HG03460 (cell line): ENCODE measurements around the gene RBM44.
"Not testable (repeated sequence)": the region's sequence is repeated elsewhere in the genome, so short reads cannot be mapped to it uniquely, and the experiment has no call there.

ENCODE experiments used
- ATAC-seq: cut with Tn5 transposase; IDR thresholded peaks from one replicate; pipeline ENCODE4 v1.9.1; 2021; ENCODE audit not compliant: unreplicated experiment

RBM44 gene, protein sequence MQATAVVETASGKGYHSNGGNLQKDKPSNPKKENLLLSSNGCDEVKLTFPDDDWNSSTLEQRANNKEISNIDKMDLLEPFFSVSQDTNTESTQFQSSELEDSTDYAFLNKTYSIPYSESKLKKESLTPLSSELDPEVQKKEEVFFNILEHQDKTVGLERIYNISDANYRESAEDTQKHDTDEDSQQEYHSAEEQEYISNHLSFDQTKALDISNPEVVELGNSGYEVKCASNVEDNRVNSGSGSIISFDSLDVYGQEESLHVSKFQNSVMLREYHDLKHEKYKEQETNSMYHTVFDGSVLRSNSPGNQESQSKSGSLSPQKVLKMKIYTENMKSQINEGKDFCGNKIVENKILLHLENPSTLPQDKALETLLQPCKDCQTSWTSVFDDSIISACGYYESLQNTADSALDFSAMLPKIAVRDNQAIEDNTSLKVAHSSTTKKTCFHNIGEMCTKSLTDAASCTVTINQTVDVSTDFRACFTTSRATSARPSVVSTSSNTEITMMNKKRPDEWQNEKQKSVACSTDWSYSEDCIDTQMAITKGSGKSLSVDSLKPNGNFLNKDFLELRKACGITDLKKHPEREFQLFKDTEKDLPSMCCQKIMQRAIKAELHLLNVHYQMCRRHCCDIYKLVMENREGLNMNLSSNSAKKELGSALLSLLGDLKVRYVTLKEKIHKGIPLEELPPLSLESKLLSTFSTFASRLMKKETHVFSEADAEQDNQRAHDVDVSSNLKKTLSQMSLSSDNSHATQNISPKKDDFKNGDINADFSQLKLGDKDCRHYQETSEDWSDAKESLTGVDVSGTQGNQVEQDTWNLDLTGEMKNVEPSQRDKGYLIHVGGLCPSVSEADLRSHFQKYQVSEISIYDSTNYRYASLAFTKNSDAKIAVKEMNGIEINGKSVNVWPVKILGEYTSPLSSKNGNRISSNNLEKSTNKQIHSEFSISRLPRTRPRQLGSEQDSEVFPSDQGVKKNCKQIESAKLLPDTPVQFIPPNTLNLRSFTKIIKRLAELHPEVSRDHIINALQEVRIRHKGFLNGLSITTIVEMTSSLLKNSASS

DNA sequence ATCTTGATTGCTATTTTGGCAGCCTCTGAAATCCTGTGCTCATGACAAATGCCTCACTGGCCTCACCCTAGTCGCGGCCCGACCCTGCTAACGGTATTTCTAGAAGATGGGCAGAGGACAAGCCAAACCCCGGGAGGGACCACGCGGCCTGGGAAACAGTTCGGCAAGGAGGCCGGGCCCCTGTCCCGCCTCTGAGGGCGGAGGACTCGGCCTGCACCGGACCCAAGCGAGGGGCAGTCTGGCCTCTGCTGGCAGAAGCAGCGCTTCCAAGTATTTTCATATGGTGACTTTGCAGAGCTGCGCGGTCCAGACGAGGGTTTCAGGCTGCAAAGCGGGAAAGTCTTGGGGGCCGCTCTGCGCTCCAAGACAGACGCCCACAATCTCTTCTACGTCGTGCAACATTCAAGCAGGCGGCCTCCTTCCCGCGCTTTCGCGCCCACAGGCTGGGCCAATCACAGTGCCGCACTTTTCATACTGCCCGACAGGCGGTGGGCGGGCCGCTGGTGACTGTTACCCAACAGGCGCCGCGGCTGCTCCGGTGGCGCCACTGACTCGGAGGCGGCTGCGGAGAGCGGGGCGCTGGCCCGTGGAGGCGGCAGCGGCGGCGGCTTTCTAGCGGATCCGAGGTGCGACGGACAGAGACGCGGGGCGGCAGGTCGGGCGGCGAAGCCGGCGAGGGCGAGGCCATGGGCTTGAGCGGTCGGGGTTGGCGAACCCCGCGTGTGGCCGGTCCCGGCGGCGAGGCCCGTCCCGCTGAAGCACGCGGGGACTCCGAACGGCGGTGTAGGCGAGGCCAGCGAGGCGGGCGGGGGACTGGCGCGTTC is at the start of gene RBM44:
RBM44 (plus strand) TSS at position 544 of the 824 bp plus-strand sequence. CDS start 14,831 bp downstream, outside the sequence.
- no peak for ATAC-seq

DNA sequence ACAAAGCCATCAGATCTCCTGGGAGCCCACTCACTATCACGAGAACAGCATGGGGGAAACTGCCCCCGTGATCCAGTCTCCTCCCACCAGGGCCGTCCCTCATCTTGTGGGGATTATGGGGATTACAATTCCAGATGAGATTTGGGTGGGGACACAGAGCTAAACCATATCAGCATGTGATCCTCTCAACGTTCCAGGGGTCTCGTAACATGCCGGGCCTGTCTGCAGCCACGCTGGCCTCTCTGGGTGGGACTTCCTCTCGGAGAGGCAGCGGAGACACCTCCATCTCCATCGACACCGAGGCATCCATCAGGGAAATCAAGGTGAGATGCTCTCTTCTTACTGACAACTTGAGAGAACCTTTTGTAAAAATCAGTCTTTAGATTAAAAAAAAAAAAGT is 49.6 kb upstream of the RBM44 start:
- ATAC-seq: no peak

DNA sequence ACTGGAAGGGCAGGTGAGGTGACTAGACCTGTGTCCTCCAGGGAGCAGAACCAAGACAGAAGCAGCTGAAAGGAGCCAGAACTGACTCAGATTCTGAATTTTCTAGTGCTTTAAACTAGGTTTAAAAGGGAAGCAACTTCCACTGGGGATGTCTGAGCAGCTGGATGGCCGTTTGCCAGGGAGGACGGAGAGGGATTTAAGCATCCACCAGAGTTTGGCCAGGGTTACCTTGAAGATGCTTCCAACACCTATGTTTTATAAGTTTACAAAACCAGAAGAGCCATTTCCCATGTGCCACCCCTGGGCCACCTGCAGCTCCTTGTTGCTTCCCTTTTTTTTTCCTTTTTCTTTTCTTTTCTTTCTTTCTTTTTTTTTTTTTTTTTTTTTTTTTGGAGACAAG is 48.6 kb upstream of the RBM44 start:
- no peak for ATAC-seq

DNA sequence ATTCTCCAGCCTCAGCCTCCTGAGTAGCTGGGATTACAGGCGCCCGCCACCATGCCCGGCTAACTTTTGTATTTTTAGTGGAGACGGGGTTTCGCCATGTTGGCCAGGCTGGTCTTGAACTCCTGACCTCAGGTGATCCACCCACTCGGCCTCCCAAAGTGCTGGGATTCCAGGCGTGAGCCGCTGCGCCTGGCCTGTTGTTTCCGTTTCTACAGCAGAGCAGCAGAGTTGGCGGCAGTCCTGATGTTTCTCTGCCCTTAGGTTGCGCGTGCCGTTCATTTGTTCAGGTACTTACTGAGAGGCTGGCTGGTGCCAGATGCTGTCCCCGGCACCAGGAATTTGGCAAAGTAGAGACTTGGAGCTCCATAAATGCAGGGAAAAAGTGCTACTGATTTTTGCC is 48.1 kb upstream of the RBM44 start:
- not testable (repeated sequence) for ATAC-seq

DNA sequence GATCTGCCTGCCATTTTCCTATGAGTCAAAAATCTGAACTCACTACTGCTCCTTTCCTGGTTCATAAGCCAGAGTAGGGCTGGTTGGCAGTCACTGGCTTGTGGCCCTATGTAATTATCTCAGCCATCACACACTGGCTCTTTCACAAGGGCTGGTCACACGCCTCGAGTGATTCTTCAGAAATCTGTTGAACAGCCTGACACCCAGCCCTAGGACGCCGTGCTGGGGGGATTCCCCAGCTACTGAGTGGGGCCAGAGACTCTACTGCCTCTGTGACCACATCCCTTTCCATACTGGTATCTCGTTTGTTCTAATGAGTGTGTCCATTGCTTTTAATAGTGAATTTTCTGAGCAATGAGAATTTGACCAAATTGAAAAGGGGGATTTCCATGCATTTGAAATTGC is 45.8 kb upstream of the RBM44 start:
- peak; percentile 98 for ATAC-seq

DNA sequence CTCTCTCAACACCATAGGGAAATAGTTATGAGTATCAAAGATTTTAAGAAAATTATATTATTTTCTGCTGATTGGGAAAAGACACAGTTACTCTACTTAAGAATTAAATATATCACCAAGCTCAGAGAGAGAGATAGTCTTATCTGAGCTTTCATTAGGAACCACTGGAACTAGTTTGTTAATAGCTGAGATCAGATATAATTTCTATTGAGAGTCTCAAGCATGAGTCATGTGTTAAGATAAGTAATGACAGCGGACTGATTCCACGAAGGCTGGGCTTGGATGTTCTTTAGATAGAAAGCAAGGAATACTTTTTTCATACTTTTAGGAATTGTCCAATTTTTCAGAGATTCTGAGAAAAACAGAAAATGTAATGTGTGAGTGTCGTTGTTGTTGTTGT is 44.4 kb upstream of the RBM44 start:
- ATAC-seq: no peak

DNA sequence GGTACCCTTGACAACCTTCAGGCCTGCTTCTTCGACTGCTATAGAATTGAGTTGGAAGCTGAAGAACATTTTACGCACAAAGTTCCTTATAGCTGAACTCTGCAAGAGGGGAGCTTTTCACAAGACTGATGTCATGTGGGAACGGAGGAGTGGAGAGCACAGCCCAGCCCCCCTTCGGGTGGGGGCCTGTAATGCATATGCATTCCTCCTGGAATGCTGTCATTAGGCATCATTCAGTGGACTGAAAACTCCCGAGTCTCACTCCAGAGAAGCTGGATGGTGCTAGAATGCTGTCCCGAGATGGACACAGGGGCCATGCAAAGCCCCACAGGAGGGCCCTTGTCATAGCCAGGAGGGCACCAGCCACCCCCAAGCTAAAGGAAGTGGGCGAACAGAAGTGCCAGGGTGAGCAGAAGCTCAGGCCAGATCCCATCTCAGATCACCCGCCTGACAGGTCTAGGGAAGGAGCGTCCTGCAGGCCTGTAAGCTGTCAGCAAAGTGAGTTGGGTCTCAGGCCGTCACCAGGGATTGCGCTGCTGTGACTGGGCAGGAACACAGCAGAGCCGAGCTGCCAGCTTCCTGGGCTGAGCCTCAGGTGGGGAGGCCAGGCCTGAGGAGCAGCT is 43.8 kb upstream of the RBM44 start:
- no peak for ATAC-seq

DNA sequence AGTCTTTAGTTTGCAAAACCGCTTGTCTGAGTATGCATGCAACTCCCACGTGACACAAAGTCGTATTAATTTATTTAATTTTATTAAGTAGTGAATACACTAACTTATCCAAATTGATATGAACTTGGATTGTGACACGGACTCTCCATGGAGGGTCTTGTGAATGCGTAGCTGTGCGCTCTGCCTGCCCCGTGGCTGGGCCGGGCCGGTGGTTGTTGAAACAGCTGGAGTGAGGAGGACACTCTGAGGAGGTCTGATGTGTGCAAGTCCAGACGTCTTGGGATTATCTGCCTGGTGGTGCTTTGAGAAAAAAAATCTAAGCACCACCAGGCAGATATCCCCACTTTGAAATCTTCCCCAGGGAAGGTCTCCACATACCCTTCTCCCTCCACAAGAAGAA is 41.0 kb upstream of the RBM44 start:
- no peak for ATAC-seq

DNA sequence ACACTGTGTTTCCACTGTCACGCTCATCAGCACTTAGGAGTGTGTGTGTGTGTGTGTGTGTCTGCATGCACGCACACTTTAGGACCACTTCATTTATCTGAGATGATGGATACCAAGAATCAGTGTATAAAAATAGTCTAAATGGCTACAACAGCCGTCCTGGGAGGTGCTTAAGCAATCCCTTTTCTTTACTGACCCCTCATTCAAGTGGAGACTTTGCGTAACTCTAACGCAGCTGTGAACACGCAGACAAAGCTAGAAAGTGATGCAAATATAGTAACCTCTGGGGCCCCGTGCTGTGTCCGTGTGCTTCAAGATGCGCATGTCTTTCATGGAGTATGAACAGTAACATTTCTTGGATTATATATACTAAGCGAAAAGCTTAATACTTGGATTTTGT is 40.4 kb upstream of the RBM44 start:
- ATAC-seq: no peak

DNA sequence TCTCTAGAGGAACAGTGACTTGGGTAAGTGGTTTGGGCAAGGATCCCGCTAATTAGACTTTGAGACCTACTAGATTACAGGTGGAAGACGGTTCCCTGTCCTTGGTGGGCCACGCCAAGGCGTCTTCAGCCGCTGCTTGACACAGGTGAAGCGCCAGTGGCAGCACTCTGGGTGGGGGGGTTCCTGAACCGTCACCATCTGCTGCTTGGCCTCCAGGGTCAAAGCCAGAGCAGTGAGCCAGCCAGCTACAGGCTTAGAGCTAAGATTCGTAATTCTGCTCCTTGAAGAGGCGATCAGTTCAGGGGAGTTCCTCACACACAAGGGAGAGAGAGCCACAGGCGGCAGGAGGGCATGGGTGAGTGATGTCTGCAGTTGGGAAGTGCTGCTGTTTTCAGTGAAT is 39.4 kb upstream of the RBM44 start:
- no peak for ATAC-seq

DNA sequence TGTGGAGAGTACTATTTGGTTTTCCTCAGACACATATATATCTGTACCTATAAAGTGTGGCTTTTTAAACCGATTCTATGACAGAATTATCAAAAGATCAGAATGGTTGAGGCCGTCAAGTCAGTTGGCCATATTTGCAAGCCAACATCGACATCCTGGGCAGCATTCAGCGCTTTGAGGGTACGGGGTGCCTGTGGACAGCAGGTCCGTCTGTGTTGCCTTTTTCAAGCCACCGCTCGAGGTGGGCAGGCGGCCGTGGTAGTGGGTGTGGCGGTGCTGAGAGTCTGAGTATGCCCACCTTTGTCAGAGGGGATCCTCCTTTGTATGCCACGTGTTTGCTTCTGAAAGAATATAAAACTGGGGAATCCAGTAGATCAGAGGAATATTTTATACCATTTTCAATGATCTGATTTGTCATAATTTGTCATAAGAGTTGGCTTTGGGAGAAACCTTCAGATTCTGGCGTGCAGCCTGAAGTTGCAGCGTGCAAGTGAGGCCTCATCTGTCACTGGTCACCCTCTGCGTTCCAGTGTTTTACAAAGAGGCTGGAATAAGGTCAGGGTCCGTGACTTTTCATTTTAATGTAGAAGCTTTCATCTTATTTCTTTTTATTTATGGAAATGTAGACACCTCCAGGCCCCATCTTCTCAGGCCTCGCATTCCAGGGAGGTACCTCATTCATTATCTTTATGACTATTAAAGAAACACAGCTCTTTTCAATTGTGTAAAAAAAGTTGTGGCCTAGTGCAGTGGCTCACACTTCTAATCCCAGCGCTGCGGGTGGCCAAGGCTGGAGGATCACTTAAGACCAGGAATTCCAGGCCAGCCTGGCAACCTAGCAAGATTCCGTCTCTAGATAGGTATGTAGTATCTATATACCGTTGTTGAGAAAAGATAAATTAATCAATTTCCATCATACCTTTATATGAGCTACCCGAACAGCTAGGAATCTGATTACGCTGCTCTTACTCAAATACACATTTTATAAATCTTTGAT is 37.8 kb upstream of the RBM44 start:
- no peak for ATAC-seq

DNA sequence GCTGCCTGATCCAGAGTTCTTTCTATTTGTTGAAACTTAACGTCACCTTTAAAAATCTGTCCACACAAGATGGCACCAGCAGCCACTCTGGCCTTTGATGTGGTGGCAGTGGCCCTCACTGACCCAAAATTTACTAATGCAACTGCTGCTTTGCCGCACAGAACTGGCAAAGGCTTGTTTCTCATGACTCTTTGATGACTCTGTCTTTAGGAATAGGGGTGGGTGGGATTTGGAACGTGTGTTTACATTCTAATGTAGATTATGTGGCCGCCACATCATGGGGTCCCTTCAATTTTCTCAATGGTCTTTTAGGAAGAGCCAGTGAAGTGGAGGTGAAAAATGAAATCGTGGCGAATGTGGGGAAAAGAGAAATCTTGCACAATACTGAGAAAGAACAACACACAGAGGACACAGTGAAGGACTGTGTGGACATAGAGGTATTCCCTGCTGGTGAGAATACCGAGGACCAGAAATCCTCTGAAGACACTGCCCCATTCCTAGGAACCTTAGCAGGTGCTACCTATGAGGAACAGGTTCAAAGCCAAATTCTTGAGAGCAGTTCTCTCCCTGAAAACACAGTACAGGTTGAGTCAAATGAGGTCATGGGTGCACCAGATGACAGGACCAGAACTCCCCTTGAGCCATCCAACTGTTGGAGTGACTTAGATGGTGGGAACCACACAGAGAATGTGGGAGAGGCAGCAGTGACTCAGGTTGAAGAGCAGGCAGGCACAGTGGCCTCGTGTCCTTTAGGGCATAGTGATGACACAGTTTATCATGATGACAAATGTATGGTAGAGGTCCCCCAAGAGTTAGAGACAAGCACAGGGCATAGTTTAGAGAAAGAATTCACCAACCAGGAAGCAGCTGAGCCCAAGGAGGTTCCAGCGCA is 36.0 kb upstream of the RBM44 start:
- not testable (repeated sequence) for ATAC-seq

DNA sequence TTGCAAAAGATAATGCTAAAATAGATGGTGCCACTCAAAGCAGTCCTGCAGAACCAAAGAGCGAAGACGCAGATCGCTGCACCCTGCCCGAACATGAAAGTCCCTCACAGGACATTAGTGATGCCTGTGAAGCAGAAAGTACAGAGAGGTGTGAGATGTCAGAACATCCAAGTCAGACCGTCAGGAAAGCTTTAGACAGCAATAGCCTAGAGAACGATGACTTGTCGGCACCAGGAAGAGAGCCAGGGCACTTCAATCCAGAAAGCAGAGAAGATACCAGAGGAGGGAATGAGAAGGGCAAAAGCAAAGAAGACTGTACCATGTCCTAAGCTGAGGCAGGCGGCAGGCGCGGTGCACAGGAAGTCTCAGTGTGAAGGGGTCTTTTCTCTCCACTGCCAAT is 34.8 kb upstream of the RBM44 start:
- ATAC-seq: no peak

DNA sequence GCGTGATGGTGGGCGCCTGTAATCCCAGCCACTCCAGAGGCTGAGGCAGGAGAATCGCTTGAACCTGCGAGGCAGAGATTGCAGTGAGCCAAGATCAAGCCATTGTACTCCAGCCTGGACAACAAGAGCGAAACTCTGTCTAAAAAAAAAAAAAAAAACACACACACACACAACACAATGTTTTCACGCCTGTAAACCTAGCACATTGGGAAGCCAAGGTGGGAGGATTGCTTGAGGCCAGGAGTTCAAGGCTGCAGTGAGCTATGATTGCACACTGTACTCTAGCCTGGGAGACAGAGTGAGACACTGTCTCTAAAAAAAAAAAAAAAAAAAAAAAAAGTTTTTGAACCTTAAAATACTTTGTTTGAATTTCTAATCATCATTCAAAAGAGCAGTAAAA is 33.5 kb upstream of the RBM44 start:
- ATAC-seq: not testable (repeated sequence)

DNA sequence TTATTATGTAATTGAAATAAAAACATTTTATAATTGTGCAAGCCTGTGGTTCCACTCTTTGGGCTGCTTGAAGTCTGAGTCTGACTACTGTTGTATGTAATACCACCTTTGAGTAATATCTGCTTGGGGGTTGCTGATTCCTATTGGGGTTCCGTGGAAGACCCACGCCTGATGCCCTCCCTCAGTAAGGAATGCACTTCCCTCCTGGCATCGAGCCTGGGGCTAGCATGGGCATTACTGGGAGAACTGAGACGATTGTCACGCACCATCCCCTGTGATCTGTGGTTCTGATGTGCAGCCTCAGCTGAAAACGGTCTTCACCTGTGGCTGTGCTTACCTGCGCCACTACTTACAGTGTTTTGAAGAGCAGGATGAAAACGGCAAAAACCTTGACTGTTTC is 32.7 kb upstream of the RBM44 start:
- ATAC-seq: no peak

DNA sequence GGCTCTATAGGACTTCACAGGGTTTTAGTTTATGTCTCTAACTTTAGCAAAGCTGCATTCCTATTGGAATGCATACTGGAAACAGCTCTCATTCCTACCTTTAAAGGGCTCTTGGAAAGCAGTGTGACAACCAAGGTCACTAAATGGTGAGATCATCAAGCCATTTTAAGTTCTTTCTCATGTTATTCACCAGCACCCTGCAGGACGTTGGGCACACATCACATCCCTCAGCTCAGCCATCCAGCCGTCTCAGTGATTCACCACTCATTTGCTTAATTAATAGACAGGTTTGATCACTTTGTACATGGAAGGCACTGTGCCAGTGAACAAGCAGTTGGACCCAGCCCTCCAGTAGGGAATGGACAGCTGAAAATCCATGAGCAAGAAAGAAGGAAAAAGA is 32.2 kb upstream of the RBM44 start:
- ATAC-seq: no peak

DNA sequence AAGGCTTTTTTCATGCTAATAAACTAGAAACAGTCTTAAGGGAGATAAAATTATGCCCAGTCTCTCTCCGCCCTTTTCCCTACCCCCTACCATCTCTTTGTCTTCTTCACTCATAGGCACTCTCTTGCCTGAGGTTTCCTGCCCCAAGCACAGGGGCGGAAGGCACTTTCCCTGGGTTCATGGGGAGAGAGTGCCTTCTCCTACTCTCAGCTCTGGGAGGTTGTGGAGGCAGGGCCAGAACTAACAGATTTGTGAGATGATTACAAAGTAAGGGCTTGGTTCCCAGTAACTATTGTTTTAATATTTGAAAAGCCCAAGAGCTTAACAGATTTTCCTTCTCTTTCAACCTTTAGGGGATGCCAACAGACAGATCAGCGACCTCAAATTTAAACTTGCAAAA is 26.1 kb upstream of the RBM44 start:
- no peak for ATAC-seq

DNA sequence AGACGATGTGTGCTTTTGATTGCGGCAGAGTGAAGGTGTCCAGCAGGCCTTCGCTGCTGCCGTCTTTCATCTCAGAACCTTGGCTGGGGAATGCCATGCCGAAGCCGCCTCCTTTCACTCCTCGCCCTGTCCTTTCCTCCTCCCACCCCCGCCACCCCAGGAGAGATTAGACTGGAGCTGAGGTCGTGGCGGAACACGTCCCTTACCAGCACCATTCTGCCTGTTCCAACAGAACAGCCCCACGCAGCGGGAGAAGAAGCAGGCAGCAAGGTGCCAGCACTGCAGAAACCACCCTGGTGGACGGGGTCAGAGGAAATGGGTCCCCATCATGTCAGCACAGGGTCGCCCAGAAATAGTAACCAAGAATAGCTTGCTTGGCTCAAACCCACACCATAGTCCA is 24.8 kb upstream of the RBM44 start:
- no peak for ATAC-seq
